Fibroblast of skin of abdomen (primary cell): Measurements from ENCODE around the gene PYM1.
"Not testable (repeated sequence)": the region's sequence is repeated elsewhere in the genome, so short reads cannot be mapped to it uniquely, and the experiment has no call there.

Experiments used
- DNase-seq: peaks from one replicate; pipeline ENCODE4 v3.0.0-alpha.2; 2013

The PYM1 gene

GRCh38 chr12:55908726-55909512 is 18.8 kb downstream of the PYM1 start:
- DNase-seq = peak; percentile 20

DNA sequence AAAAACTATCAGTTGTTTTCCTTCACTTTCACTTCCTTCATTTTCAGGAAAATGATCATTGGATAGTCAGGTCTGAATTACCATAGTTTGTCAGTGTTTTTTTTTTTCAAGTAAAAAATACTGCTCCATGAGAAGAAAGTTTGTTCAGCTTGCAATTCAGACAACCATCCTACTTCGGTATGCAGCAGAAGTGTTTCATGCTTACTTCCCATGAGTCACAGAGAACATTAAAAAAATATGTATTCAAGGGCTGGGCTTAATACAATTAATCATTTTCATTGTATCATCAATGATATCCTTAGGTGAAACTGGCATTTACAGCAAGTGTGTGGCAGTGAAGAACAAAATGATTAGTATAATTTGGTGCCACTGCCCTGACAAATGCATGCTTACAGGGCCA is 21.6 kb downstream of the PYM1 start:
- DNase-seq = peak; percentile 50

DNA sequence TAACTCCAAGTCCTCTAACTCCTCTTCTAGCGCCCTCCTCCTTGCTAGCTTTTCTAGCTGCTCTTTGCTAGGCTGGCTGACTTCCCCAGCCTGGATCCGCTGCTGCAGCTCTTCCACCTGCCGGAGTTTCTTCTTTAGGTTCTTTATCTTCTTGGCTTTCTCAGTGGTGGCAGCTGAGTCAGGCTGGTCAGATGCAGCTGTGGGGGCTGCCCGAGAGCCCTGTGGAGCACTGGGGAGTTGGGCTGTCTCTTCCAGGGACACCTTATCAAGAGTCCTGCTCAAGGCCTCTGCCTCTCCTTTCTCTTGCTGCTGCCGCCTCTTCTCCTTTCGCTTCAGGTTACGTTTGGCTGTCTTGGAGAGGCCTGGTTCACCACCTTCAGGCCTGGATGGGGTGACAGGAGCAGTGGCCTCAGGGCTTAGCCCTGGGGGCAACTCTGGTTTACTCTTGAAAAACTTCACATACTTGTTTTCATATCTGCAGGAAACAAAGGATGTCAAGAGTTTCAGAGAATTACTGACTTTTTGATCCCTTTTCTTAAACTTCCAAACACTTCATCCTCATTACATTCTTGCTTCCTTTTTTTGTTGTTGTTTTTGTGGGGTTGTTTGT is 25.7 kb downstream of the PYM1 start:
- no peak for DNase-seq

- peak; percentile 33 for DNase-seq
These were observed 28.6 kb downstream of the PYM1 start for GRCh38 chr12:55899082-55899481.

DNA sequence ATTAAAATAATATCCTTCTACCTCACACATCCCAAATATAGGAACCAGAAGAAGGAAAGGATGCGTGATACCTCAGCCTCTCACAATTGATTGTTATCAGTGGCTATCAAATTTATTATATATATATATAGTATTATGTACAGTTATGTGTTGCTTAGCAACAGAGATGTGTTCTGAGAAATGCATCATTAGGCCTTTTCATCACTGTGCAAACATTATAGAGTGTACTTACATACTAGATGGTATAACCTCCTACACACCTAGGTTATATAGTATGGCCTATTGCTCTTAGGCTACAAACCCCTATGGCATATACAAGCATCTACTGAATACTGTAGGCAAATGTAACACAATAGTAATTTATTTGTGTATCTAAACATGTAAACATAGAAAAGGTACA is 34.0 kb downstream of the PYM1 start:
- DNase-seq = no peak

DNA sequence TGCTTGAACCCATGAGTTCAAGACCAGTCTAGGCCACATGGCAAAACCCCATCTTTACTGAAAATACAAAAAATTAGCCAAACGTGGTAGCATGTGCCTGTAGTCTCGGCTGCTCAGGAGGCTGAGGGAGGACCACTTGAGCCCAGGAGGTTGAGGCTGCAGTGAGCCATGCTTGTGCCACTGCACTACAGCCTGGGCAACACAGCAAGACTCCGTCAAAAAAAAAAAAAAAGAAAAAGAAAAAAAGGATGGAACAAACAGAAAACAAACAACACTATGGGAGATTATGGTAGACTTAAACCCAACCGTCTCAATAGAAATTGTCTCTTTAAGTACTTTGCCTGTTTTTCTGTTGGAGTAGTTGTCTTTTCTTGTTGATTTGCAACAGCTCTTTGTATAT is 36.4 kb downstream of the PYM1 start:
- DNase-seq = no peak

DNA sequence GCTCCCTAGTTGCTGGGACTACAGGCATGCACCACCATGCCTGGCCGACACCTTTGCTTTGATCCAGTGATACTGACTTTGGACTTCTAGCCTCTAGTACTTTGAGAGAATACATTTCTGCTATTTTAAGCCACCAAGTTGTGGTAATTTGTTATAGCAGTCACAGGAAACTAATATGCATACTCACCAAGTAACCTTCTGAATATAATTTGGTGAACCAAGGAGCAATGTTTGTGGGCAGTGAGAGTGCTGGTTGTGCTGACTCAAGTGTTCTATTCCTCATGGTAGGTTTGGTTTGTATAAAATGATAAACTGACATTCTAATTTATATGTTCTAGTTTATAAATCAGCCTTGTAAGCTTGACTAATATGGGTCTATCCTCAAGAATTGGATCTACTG is 42.6 kb downstream of the PYM1 start:
- DNase-seq = no peak

- no peak for DNase-seq
These were observed 49.9 kb downstream of the PYM1 start for GRCh38 chr12:55877824-55878223.

- DNase-seq = no peak
These were observed 51.8 kb downstream of the PYM1 start for GRCh38 chr12:55875704-55876467.

- no peak for DNase-seq
These were observed 53.3 kb downstream of the PYM1 start for GRCh38 chr12:55874443-55874842.

DNA sequence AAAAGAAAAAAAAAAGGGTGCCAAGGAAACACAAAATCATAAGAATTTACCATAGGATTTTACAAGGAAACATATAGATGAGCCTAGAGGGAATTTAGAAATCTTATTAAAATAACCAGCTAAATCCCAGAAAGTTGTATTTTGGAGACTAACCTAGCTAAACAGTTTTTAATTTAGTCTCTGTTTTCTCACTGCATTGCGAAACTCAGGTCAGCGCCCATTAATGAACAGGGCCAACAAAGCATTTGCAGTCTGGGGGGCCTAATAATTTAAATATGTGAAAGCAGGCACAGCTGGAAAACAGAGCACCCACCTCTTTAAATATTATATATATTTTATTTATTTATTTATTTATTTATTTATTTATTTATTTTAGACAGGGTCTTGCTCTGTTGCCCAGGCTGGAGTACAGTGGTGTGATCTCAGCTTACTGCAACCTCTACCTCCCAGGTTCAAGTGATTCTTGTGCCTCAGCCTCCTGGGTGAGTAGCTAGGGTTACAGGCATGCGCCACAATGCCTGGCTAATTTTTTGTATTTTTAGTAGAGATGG is 61.2 kb downstream of the PYM1 start:
- DNase-seq = not testable (repeated sequence)

DNA sequence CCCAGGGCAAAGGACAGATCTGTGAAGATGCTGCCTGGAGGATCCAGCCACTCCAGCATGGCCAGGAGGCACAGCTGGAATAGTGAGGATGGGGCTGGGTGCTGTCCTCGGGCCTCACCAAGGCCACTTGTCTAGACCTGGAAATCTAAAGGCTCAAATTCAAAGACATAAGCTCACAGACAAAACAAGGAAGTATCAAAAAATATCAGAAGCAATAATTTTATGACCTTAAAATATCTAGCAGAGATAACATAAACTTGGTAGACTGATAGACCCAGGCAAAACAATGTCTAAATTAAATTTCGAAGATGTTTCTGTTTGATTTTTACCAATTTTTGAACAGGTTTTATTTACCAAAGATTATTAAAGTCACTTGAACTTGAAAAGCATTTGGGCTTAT is 62.4 kb downstream of the PYM1 start:
- no peak for DNase-seq

GRCh38 chr12:55862931-55863330 is 64.8 kb downstream of the PYM1 start:
- not testable (repeated sequence) for DNase-seq

- no peak for DNase-seq
These were observed 65.4 kb downstream of the PYM1 start for GRCh38 chr12:55862286-55862685.

- no peak for DNase-seq
These were observed 65.8 kb downstream of the PYM1 start for GRCh38 chr12:55861871-55862270.

DNA sequence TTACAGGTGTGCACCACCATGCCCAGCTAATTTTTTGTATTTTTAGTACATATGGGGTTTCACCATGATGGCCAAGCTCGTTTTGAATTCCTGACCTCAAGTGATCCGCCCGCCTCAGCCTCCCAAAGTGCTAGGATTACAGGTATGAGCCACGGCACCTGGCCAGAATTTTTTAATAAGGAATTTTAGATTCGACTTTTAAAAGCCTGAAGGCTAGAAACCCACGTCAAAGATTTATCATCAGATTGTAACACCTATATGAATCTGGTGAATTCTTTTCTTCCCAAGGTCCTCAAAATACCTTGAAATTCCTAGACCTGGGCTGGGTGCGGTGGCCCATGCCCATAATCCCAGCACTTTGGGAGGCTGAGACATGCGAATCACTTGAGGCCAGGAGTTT is 66.3 kb downstream of the PYM1 start:
- DNase-seq = no peak

GRCh38 chr12:55852740-55853139 is 75.0 kb downstream of the PYM1 start:
- DNase-seq = no peak
